WI38 (cell line): ENCODE data around the gene RCL1.
A peak's percentile ranks its signal among the peaks of the same experiment; 100 is the strongest.
"Not testable (repeated sequence)": the region's sequence is repeated elsewhere in the genome, so short reads cannot be mapped to it uniquely, and the experiment has no call there.

Experiments used
- H3K4me3 ChIP-seq: 2 replicates; pipeline ENCODE4 v1.5.1; 2011; ENCODE audit warnings: low read depth, mild to moderate bottlenecking, control low read depth, low read length
- TF ChIP-seq, protein P1 (sequence below): IDR thresholded peaks from 2 replicates; pipeline ENCODE4 v1.5.1; 2012; ENCODE audit warnings: low read depth, mild to moderate bottlenecking, control low read depth, low read length

The RCL1 gene

DNA sequence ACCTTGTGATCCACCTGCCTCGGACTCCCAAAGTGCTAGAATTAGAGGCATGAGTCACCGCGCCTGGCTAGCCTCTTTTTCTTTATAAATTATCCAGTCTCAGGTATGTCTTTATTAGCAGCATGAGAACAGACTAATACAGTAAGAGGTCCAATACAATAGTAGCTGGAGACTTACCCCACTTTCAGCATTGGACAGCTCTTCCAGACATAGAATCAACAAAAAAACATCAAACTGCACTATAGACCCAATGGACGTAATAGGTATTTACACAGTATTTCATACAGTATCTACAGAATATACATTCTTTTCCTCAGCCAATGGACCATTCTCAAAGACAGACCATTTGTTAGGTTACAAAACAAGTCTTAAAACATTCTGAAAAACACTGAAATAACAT, 6.1 kb upstream of the RCL1 start:
- H3K4me3 ChIP-seq = no peak overlapping the region
- TF ChIP-seq, protein P1, sequence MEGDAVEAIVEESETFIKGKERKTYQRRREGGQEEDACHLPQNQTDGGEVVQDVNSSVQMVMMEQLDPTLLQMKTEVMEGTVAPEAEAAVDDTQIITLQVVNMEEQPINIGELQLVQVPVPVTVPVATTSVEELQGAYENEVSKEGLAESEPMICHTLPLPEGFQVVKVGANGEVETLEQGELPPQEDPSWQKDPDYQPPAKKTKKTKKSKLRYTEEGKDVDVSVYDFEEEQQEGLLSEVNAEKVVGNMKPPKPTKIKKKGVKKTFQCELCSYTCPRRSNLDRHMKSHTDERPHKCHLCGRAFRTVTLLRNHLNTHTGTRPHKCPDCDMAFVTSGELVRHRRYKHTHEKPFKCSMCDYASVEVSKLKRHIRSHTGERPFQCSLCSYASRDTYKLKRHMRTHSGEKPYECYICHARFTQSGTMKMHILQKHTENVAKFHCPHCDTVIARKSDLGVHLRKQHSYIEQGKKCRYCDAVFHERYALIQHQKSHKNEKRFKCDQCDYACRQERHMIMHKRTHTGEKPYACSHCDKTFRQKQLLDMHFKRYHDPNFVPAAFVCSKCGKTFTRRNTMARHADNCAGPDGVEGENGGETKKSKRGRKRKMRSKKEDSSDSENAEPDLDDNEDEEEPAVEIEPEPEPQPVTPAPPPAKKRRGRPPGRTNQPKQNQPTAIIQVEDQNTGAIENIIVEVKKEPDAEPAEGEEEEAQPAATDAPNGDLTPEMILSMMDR = no peak

- H3K4me3 ChIP-seq = no peak overlapping the region
- TF ChIP-seq, protein P1 = no peak
These were observed 4.9 kb upstream of the RCL1 start for GRCh38 chr9:4787876-4788275.

GRCh38 chr9:4788703-4789102, 4.0 kb upstream of the RCL1 start:
- TF ChIP-seq, protein P1 = no peak
- H3K4me3 ChIP-seq = no peak overlapping the region

- TF ChIP-seq, protein P1 = no peak
- peak overlapping the region; percentile 74 for H3K4me3 ChIP-seq
These were observed 631 bp upstream of the RCL1 start for GRCh38 chr9:4792054-4792571.

DNA sequence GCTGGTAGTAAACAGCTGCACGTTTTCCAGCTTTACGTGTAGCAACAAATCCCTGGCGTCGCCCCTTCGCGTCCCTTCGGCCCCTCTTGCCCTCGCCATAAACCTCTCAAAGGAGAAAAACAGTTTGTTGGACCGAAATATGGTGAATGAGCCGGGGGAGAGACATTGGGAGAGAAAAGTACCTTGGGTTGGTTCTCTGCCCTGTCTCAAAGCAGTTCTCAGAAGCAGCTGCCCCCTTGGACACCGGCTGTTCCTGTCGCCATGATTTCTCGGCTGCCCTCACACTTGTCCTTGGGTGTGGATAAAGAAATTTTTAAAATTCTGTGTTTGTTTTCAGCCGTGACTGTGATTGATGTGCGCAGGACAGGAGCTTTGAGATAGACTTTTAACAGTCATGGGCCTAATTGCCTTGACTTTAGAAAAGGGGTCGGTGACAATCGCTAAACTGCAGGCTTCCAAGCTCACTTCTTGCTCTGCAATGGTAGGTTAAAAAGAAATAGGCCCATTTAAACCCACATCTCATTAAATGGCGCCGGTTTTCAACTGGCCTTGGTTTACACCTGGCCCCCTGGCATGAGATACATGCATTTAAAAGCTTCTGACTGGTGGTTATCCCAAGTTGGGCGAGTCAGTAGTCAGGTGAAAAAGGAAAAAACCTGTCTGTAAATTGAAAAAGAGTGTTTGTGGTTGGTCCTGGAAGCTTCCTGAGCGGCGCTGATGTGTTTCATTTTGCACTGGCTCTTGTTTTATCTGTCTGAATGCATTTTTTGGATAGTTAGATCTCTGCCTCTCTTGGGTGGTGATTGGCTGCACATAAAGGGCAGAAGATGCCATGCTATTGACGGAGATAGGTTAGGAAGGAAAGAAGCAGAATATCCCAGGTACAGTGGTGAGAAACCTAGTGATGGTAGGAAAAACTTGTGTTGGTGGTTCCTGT, 983 bp downstream of the RCL1 start:
- TF ChIP-seq, protein P1 = no peak
- peak overlapping the region; percentile 74 for H3K4me3 ChIP-seq

DNA sequence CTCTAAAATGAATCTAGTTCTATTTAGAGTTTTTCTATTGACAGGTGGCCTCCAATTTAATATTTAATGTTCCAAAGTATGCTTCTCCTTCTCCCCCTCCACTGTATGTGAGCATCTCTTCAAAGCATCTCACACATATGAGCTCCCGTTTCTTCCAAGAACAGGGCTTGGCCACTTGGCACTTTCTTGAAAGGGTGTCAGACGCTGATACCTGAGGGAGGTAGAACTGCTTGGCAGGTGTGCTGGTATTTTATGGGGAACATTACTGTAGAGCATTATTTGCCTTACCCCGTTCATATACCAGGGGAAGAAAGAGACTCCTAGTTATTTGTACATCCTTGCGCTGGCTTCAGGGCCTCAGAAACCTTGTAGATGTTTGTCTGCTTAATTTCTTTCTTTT, 1.9 kb downstream of the RCL1 start:
- TF ChIP-seq, protein P1 = no peak
- no peak overlapping the region for H3K4me3 ChIP-seq

DNA sequence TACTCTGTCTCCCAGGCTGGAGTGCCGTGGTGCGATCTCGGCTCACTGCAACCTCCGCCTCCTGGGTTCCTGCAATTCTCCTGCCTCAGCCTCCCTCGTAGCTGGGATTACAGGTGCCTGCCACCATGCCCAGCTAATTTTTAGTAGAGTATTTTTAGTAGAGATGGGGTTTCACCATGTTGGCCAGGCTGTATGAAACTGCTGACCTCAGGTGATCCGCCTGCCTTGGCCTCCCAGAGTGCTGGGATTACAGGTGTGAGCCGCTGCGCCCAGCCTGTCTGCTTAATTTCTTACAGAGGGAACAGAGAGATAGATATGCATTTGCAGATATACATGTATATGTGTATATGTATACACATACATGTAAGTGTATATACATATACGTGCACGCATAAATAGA, 2.4 kb downstream of the RCL1 start:
- H3K4me3 ChIP-seq = not testable (repeated sequence)
